Endothelial cell of umbilical vein (primary cell): ENCODE data around the gene MAML3.

Source experiments
- EZH2 ChIP-seq: IDR thresholded peaks from 2 replicates; pipeline ENCODE4 v1.6.1; 2012; ENCODE audit warnings: borderline replicate concordance, low read depth, mild to moderate bottlenecking, moderate library complexity, low read length, inconsistent platforms; ENCODE audit not compliant: severe bottlenecking
- GATA2 ChIP-seq: IDR thresholded peaks from 2 replicates; pipeline ENCODE4 v1.7.0; 2011; ENCODE audit warnings: low read depth, mild to moderate bottlenecking, moderate library complexity, mixed read lengths, low read length; ENCODE audit not compliant: insufficient read length, insufficient read depth
- JUN ChIP-seq: IDR thresholded peaks from 2 replicates; pipeline ENCODE4 v1.6.1; 2011; ENCODE audit warnings: borderline replicate concordance, low read depth; ENCODE audit not compliant: insufficient read length, insufficient read depth
- MYC ChIP-seq: IDR thresholded peaks from one replicate; pipeline ENCODE4 v1.6.1; 2011; ENCODE audit warnings: mild to moderate bottlenecking, low read depth, low read length
- POLR2A ChIP-seq: IDR thresholded peaks from 2 replicates; pipeline ENCODE4 v1.6.1; 2012; ENCODE audit warnings: low read depth, mild to moderate bottlenecking, control low read depth, low read length
- POLR2AphosphoS5 ChIP-seq: IDR thresholded peaks from 2 replicates; pipeline ENCODE4 v1.6.1; 2012; ENCODE audit warnings: low read depth, mild to moderate bottlenecking, control low read depth, low read length, moderate library complexity; ENCODE audit not compliant: insufficient read depth
- TF ChIP-seq, protein P1 (sequence below): IDR thresholded peaks from 2 replicates; pipeline ENCODE4 v1.6.1; 2011; ENCODE audit not compliant: insufficient read depth, insufficient read length
- TF ChIP-seq, protein P2 (sequence below), 2 donors: IDR thresholded peaks; 1 replicate in 1 of 2; 2 replicates in 1 of 2; pipeline ENCODE4 v1.5.1; 2011; ENCODE audit warnings: low read length in 2 of 2, mild to moderate bottlenecking in 2 of 2, moderate library complexity in 2 of 2, control low read depth in 1 of 2, inconsistent platforms in 1 of 2, low read depth in 1 of 2; ENCODE audit not compliant: insufficient read depth in 1 of 2; ENCODE audit errors: extremely low read depth in 1 of 2

- TF ChIP-seq, protein P1, sequence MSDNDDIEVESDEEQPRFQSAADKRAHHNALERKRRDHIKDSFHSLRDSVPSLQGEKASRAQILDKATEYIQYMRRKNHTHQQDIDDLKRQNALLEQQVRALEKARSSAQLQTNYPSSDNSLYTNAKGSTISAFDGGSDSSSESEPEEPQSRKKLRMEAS, result no peak
- TF ChIP-seq, protein P2, sequence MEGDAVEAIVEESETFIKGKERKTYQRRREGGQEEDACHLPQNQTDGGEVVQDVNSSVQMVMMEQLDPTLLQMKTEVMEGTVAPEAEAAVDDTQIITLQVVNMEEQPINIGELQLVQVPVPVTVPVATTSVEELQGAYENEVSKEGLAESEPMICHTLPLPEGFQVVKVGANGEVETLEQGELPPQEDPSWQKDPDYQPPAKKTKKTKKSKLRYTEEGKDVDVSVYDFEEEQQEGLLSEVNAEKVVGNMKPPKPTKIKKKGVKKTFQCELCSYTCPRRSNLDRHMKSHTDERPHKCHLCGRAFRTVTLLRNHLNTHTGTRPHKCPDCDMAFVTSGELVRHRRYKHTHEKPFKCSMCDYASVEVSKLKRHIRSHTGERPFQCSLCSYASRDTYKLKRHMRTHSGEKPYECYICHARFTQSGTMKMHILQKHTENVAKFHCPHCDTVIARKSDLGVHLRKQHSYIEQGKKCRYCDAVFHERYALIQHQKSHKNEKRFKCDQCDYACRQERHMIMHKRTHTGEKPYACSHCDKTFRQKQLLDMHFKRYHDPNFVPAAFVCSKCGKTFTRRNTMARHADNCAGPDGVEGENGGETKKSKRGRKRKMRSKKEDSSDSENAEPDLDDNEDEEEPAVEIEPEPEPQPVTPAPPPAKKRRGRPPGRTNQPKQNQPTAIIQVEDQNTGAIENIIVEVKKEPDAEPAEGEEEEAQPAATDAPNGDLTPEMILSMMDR (IDR thresholded peaks at IDR 0.05; ENCODE audit: extremely low read depth in 1 of 2, insufficient read depth in 1 of 2, low read depth in 1 of 2, low read length in 2 of 2), result no peak
- TF ChIP-seq POLR2A (no peak), POLR2AphosphoS5 (no peak), EZH2 (no peak), GATA2 (no peak), MYC (no peak), JUN (no peak)
Measured at GRCh38 chr4:140066031-140066930, 87.7 kb downstream of the MAML3 start.
